Upper lobe of left lung (tissue), 6 donors: Measurements from ENCODE around the gene TSPEAR. TPM values are rescaled to one million over a fixed set of nuclear protein-coding genes. Genes with fewer than 3 reads are reported as not detected.

Source experiments
- ATAC-seq, 2 donors: fragments of 200-7000 bp; cut with Tn5 transposase; one replicate each; pipeline ENCODE4 v1.9.1; 2022; ENCODE audit warnings: mild to moderate bottlenecking in 2 of 2, moderate library complexity in 2 of 2; ENCODE audit not compliant: low FRiP score in 2 of 2
- DNase-seq, 2 donors: peaks; one replicate each; pipeline ENCODE4 v3.0.0-alpha.2; 2019 to 2020
- H3K27ac ChIP-seq, 4 donors: fragments of 200-600 bp; sonication (generic); one replicate each; pipeline ENCODE4 v1.5.1; 2016 to 2019
- H3K27me3 ChIP-seq, 4 donors: fragments of 200-600 bp; sonication (generic); one replicate each; pipeline ENCODE4 v1.5.1; 2017 to 2019
- H3K36me3 ChIP-seq, 4 donors: fragments of 200-600 bp; sonication (generic); one replicate each; pipeline ENCODE4 v1.5.1; 2016 to 2019
- H3K4me1 ChIP-seq, 4 donors: fragments of 200-600 bp; sonication (generic); one replicate each; pipeline ENCODE4 v1.5.1; 2018 to 2019
- H3K4me3 ChIP-seq, 4 donors: fragments of 200-600 bp; sonication (generic); one replicate each; pipeline ENCODE4 v1.5.1; 2017 to 2019; ENCODE audit warnings: mild to moderate bottlenecking in 2 of 4, moderate library complexity in 1 of 4
- H3K9me3 ChIP-seq, 4 donors: fragments of 200-600 bp; sonication (generic); one replicate each; pipeline ENCODE4 v1.5.1; 2018 to 2019
- CTCF ChIP-seq, 6 experiments: fragments of 450-650 bp in 4 of 6; fragments of 200-600 bp in 2 of 6; sonication (generic) in 2 of 6; IDR thresholded peaks; one replicate each; pipeline ENCODE4 v1.5.1; 2016 to 2019; ENCODE audit warnings: antibody characterized with exemption in 6 of 6
- EP300 ChIP-seq, 4 donors: sonication (generic); formaldehyde crosslinking; IDR thresholded peaks; one replicate each; pipeline ENCODE4 v1.5.1; 2017; ENCODE audit warnings: antibody characterized with exemption in 4 of 4, control low read depth in 2 of 4
- POLR2A ChIP-seq, 4 donors: fragments of 450-650 bp; IDR thresholded peaks; one replicate each; pipeline ENCODE4 v1.5.1; 2016 to 2017; ENCODE audit warnings: antibody characterized with exemption in 4 of 4, mild to moderate bottlenecking in 2 of 4
- POLR2AphosphoS5 ChIP-seq, 2 donors: sonication (generic); formaldehyde crosslinking; IDR thresholded peaks; one replicate each; pipeline ENCODE4 v1.5.1; 2017; ENCODE audit warnings: antibody characterized with exemption in 2 of 2
- WGBS, 2 donors: methylation state at CpG; one replicate each; pipeline ENCODE4 v1.1.5; 2017 to 2018; 5-methylcytosine and 5-hydroxymethylcytosine counted together
- total RNA-seq, 6 donors: library from RNA; depleted of rRNA in 4 of 6; stranded (reverse); fragments of >200 nt in 4 of 6; gene quantifications; one replicate each; pipeline versions ENCODE4 v1.1.0 to v1.2.1, GENCODE V29; 2016 to 2021
- donor health status: DM: no; HTN: no; CAD: no; lungs with moderate emphysema.
- donor health status: DM: no; HTN: yes; CAD: no; lungs with severe emphysema.

The TSPEAR gene
- total RNA-seq, 6 donors from 2014 or later, result 0.14 to 0.17 TPM; not detected in 4

DNA sequence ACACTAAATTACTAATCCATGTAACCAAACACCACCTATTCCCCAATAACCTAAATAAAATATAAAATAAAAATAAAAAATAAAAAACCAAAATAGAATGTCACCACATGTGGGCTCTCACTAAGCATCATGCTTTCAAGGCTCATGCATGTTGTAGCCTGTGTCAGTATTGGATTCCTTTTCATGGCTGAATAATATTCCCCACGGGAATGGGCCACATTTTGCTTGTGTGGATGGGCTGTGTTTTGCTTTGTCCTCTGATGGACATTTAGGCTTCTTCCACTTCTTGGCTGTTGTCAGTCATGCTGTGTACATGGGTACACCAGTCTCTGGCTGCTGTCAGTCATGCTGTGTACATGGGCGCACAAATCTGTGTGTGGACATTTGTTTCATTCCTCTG, 122.3 kb downstream of the TSPEAR start:
- ATAC-seq, result no peak
- 92 to 100% methylated on average over 2 of the region's 2 CpGs for WGBS, 2 donors
- no peaks in the 10 kb centered on the region for H3K36me3 ChIP-seq
- H3K4me3 ChIP-seq, result no peak overlapping the region
- H3K9me3 ChIP-seq, result no peaks in the 10 kb centered on the region
- H3K4me1 ChIP-seq, result no peaks in the 10 kb centered on the region
- TF ChIP-seq POLR2AphosphoS5 (IDR thresholded peaks at IDR 0.05), result no peak
- no peak for TF ChIP-seq EP300 (IDR thresholded peaks at IDR 0.05)
- TF ChIP-seq CTCF (IDR thresholded peaks at IDR 0.05), result no peak
- TF ChIP-seq POLR2A (IDR thresholded peaks at IDR 0.05), result no peak
- DNase-seq, result no peak
- no peak overlapping the region for H3K27ac ChIP-seq
- peaks cover 0 to 5% (median 0%) of the 10 kb centered on the region in 4 donors for H3K27me3 ChIP-seq

DNA sequence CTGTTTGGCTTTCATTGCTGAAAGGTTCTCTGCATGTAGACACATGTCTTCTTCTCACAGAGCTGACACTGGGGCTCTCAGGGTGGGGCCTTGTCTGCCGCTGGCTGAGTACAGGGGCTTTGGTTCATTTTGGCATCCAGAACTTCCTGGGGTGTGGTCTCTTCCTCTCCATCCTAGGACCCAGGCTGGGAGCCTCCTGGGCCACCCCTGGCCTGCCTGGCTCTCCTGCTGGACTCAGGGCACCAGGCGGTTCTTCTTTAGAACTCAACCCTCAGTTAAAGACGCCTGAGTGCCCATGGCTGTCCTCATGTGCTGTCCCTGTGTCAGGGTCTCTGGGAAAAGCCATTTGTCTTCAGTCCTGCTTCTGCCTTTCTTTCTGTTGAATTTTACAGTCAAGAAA, 125.5 kb downstream of the TSPEAR start:
- Histone ChIP-seq H3K4me1 (no peaks in the 10 kb centered on the region), H3K36me3 (no peaks in the 10 kb centered on the region), H3K9me3 (peaks cover 0 to 14% (median 3%) of the 10 kb centered on the region in 4 donors), H3K27ac (no peak overlapping the region), H3K27me3 (peaks cover 0 to 5% (median 0%) of the 10 kb centered on the region in 4 donors), H3K4me3 (no peak overlapping the region)
- DNase-seq, result no peak
- TF ChIP-seq POLR2AphosphoS5 (IDR thresholded peaks at IDR 0.05) (no peak), CTCF (IDR thresholded peaks at IDR 0.05) (no peak), POLR2A (IDR thresholded peaks at IDR 0.05) (no peak), EP300 (IDR thresholded peaks at IDR 0.05) (no peak)
- WGBS, 2 donors, result 74 to 89% methylated on average over 2 to 3 of the region's 3 CpGs
- ATAC-seq, result no peak

DNA sequence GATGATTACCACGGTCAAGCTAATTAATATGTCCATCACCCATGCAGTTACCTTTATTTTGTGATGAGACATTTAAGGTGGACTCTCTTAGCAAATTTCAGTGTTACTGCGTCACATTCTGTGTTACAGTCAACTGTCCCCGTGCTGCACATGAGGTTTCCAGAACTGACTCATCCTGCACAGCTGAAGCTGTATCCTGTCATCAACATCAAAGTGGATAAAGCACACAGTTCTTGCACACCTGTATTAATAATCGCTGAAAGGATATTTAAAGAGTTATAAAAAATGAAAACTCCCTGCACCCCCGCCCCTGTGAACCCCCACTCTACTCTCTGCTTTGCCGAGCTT, 127.6 kb downstream of the TSPEAR start:
- TF ChIP-seq POLR2AphosphoS5 (IDR thresholded peaks at IDR 0.05) (no peak), EP300 (IDR thresholded peaks at IDR 0.05) (no peak), CTCF (IDR thresholded peaks at IDR 0.05) (no peak), POLR2A (IDR thresholded peaks at IDR 0.05) (no peak)
- ATAC-seq, result no peak
- peaks cover 0 to 18% (median 4%) of the 10 kb centered on the region in 4 donors for H3K9me3 ChIP-seq
- no peaks in the 10 kb centered on the region for H3K4me1 ChIP-seq
- no peak overlapping the region for H3K4me3 ChIP-seq
- no peaks in the 10 kb centered on the region for H3K27me3 ChIP-seq
- no peak for DNase-seq
- WGBS, 2 donors, result 77 to 82% methylated on average over 6 of the region's 6 CpGs
- no peaks in the 10 kb centered on the region for H3K36me3 ChIP-seq
- no peak overlapping the region for H3K27ac ChIP-seq

DNA sequence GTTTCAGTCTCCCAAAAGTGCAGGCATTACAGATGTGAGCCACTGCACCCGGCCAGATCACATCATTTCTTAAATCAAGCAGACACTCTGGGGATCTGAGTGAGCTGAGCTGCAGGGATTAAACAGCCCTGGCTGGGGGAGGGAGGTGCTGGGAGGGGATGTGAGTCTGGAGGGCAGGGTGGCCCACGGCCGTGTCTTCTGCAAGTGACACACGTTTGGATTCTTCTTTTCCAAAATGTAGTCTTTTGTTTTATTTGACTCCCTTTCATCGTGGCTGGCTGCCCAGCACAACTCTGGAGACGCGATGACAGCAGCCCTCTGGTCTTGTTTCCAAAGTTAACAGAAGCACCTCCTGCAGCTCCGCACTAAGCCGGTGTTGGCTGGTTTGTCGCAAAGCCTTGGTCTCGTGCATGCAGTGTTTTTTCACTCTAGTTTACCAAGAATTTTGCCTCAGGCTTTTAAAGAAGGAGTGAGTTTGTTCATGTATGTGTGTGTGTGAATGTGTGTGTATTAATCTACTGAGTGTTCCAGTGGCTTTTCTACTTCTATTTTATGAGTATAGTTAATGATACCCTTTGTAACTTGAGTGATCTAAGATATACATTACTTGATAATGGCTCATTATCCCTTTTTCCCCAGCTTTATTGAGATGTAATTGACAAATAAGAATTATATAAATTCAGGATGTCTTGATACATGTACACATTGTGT, 128.1 kb downstream of the TSPEAR start:
- DNase-seq (no peak), ATAC-seq (no peak)
- Histone ChIP-seq H3K27ac (no peak overlapping the region), H3K4me1 (no peaks in the 10 kb centered on the region), H3K4me3 (no peak overlapping the region), H3K27me3 (no peaks in the 10 kb centered on the region), H3K36me3 (no peaks in the 10 kb centered on the region), H3K9me3 (peaks cover 0 to 18% (median 4%) of the 10 kb centered on the region in 4 donors)
- TF ChIP-seq CTCF (IDR thresholded peaks at IDR 0.05), result no peak
- no peak for TF ChIP-seq POLR2AphosphoS5 (IDR thresholded peaks at IDR 0.05)
- TF ChIP-seq POLR2A (IDR thresholded peaks at IDR 0.05), result no peak
- TF ChIP-seq EP300 (IDR thresholded peaks at IDR 0.05), result no peak
- 21 to 24% methylated on average over 11 of the region's 11 CpGs for WGBS, 2 donors

DNA sequence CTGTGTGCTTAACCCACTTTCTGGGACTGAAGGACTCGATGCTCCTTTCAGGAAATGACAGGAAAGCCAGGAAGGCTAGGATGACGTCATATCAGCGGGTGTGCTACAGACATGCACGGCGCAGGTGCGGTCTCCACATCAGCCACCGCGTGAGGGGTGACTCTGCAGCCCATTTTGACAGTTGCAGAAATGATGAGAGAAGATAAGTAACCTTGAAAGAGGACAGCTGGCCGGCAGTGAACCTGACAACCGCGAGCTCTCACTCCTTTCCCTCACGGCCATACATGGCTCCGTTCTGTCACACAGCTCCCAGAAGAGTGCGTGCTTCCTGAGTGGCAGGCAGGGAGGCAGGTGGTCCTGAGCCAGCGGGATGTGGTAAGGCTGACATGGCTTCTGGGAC, 129.3 kb downstream of the TSPEAR start:
- DNase-seq (no peak), ATAC-seq (no peak)
- Histone ChIP-seq H3K4me1 (no peaks in the 10 kb centered on the region), H3K4me3 (no peak overlapping the region), H3K27ac (no peak overlapping the region), H3K27me3 (no peaks in the 10 kb centered on the region), H3K9me3 (peaks cover 0 to 26% (median 8%) of the 10 kb centered on the region in 4 donors), H3K36me3 (no peaks in the 10 kb centered on the region)
- 77 to 79% methylated on average over 15 of the region's 15 CpGs for WGBS, 2 donors
- no peak for TF ChIP-seq POLR2A (IDR thresholded peaks at IDR 0.05)
